SIG-M5 treated with dmso at 0.1 percent for 504 hours (cell line): ENCODE data around the gene RCAN3.
"Not testable (repeated sequence)": the region's sequence is repeated elsewhere in the genome, so short reads cannot be mapped to it uniquely, and the experiment has no call there.

Experiments
- DNase-seq: peaks from one replicate; lab custom pipeline; 2025; ENCODE audit not compliant: unreplicated experiment; lab: John Stamatoyannopoulos, UW

RCAN3 gene

GRCh38 chr1:24484199-24484598 is 18.4 kb upstream of the RCAN3 start:
- DNase-seq: no peak

DNA sequence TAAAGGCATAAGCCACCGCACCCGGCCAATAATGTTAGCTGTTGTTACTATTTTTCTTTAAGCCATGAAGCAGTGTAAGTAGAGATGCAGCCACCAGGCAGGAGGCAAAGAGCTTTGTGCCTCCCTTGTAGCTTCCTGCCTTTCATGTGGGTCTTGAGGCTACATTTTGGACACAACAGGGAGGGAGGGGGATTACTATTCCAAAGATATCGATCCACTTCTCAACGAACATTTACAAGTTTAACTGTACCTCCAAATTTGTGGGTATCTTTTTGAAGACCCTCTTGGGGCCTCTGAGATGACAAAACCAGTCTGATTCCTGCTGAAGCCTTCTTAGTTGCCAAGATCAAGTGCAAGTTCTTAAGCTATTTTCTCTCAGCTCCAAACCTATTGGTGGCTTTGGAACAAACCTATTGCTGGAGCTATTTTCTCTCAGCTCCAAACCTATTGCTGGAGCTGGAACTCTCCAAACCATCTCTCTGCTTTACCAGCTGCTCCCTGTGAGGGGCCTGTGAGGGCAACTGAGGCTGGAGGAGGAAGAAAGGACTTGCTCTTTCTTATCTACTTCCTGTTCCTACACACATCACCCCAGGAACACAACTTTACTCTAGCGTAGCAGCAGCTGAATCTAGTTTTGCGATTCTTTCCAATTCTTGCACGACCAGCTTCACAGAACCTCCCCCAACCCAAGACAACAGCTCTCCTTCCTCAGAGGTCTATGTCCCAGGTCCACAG is 16.1 kb upstream of the RCAN3 start:
- DNase-seq: no peak

DNA sequence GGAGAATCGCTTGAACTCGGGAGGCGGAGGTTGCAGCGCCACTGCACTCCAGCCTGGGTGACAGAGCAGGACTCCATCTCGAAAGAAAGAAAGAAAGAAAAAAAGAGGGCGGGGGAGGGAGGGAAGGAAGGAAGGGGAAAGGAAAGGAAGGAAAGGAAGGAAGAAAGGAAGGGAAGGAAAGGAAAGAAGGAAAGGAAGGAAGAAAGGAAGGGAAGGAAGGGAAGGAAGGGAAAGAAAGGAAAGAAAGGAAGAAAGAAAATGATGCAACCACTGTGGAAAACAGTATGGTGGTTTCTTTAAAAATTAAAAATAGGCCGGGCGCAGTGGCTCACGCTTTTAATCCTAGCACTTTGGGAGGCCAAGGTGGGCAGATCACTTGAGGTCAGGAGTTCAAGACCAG is 15.2 kb upstream of the RCAN3 start:
- DNase-seq: no peak

DNA sequence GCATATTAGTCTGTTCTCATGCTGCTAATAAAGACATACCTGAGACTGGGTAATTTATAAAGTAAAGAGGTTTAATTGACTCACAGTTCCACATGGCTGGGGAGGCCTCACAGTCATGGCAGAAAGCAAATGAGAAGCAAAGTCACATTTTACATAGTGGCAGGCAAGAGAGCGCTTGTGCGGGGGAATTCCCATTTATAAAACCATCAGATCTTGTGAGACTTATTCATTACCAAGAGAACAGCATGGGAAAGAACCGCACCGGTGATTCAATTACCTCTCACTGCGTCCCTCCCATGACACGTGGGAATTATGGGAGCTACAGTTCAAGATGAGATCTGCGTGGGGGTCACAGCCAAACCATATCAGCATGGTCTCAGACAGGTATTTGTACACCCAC is 14.5 kb upstream of the RCAN3 start:
- DNase-seq: not testable (repeated sequence)

GRCh38 chr1:24489674-24490073 is 13.0 kb upstream of the RCAN3 start:
- DNase-seq: no peak

GRCh38 chr1:24490101-24490781 is 12.4 kb upstream of the RCAN3 start:
- DNase-seq: no peak

DNA sequence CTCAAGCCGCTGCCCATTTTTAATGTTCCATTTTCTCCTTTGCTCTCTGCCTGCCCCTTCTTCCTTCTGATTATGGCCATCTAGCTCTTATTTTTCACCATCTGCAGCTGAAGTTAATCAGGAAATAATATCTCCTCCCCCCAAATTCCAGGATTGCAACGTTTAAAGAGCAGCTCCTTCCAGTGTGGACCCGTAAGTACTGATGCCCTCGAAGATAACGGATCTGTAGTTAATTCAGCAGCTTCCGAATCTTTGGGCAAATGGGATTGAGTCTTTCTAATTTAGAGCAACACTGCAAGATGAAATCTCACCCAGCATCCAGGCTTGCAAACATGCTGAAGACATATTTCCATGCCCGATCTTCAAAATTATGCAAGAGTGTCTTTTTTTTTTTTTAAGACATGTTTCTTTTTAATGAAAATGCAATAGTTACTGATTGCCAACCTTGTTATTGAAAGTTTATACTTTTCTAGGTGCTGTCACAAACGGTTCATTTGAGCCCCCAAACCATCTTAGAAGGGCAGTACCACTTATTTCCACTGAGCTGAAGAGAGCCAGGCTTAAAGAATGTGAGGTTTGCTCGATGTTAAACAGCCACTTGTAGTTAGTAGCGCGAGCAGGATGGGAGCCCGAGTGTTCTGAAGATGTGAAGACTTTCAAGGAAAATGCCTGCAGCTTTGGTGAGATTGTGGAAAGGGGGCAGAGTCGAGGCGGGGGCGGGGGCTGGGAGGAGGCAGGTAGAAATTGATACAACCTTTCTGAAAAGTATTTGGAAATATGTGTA is 10.9 kb upstream of the RCAN3 start:
- DNase-seq: no peak

DNA sequence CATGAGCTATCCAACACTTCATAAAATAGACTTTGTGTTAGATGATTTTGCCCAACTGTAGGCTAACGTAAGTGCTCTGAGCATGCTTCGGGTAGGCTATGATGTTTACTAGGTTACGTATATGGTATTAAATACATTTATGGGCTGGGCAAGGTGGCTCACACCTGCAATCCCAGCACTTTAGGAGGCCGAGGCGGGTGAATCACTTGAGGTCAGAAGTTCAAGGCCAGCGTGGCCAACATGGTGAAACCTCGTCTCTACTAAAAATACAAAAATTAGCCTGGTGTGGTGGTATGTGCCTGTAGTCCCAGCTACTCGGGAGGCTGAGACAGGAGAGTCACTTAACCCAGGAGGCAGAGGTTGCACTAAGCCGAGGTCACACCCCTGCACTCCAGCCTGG is 9.7 kb upstream of the RCAN3 start:
- not testable (repeated sequence) for DNase-seq

- no peak for DNase-seq
Observed at GRCh38 chr1:24493785-24494184, 8.9 kb upstream of the RCAN3 start.

- no peak for DNase-seq
Observed at GRCh38 chr1:24498589-24498988, 4.0 kb upstream of the RCAN3 start.

DNA sequence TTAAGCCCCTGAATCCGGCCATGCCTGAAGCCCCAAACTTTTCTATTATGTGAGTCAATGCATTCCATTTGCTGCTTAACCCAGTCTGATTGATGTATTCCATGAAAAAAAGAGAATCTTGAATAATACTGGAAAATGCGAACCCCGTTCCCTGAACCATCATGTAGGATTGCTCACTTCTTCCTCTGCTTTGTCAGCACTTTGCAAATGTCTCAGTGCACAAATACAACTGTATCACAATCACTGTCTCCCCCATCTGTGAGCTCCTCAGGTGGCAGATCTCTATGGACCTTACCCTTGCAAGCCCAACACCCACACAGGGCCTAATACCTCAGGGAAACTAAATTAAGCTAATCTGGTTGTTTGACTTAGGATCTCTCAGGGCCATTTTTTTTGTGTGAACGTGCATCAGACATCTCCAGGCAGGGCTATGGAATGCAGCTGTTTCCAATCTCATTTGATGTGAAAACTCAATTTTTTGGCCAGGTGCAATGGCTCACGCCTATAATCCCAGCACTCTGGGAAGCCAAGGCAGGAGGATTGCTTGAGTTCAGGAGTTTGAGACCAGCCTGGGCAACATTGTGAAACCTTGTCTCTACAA is 2.1 kb upstream of the RCAN3 start:
- DNase-seq: no peak

DNA sequence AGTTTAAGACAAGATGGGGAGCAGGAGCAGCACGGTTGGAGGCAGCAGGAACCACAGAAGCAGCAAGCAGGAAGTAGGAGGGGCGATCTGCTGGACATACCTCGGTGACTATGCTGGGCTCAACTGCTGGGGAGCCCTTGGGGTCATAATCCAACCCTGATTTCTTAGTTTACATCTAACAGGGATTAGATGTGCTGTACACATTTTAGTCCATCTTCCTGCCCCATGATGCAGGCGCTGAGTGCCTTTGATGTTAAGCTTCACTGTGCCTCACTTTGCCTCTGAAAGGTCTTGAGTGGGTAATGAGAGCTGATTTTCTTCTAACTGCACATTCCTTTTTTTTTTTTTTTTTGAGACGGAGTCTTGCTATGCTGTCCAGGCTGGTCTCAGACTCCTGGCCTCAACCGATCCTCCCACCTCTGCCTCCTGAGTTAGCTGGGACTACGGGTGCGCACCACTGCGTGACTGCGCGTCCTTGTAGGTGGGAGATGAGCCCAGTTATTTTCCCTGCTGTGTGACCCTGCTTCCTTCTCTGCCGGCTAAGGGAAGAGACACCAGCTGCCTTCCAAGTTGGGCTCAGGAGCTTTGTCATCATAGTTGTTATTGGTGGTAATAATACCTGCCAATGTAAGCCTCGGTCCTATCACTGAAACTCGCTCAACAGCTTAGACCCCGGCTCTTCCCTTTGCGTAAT is 1.1 kb upstream of the RCAN3 start:
- DNase-seq: peak; percentile 67

GRCh38 chr1:24502065-24502708 is 449 bp upstream of the RCAN3 start:
- DNase-seq: peak; percentile 47

- no peak for DNase-seq
Observed at GRCh38 chr1:24503059-24503751, 569 bp downstream of the RCAN3 start.

- no peak for DNase-seq
Observed at GRCh38 chr1:24503870-24504523, 1.4 kb downstream of the RCAN3 start.

- no peak for DNase-seq
Observed at GRCh38 chr1:24504560-24504959, 1.9 kb downstream of the RCAN3 start.

- no peak for DNase-seq
Observed at GRCh38 chr1:24505816-24506215, 3.2 kb downstream of the RCAN3 start.

DNA sequence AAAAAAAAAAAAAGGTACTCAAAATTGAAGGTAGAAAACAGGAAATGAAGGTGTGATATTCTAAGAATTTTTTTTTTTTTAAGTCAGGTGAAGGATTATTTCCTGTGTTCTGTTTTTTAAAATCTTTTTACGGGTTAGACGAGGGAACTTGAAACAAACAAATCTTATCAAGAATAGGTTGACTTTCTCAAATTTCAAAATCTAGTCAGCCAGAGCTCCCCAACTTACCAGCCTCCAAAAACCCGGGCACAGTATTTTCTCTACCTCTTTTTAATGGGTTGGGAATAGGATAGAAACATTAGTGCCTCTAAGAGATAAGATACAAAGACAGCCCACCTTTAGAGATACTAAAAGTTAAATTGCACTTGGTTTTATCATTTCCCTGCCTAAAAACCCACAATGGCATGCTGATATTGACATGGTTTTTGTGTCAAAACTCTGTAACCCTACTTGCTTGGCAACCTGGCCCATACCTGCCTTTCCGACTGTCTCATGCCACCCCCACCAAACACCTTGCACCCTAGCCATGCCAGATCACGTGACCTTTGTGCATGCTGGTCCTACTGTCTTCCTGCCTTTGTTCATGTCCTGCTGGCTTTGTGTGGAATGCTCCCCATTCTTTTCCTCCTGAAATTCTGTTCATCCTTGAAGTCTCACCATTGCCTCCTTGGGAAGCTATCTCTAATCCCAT is 4.2 kb downstream of the RCAN3 start:
- DNase-seq: no peak

GRCh38 chr1:24507405-24507804 is 4.8 kb downstream of the RCAN3 start:
- no peak for DNase-seq
